HG03378 (cell line): ENCODE data around the gene VARS2.
"Not testable (repeated sequence)": the region's sequence is repeated elsewhere in the genome, so short reads cannot be mapped to it uniquely, and the experiment has no call there.

Source experiments
- ATAC-seq: cut with Tn5 transposase; IDR thresholded peaks from one replicate; pipeline ENCODE4 v1.9.1; 2021; ENCODE audit warnings: mild to moderate bottlenecking, moderate library complexity; ENCODE audit not compliant: unreplicated experiment

The VARS2 gene

DNA sequence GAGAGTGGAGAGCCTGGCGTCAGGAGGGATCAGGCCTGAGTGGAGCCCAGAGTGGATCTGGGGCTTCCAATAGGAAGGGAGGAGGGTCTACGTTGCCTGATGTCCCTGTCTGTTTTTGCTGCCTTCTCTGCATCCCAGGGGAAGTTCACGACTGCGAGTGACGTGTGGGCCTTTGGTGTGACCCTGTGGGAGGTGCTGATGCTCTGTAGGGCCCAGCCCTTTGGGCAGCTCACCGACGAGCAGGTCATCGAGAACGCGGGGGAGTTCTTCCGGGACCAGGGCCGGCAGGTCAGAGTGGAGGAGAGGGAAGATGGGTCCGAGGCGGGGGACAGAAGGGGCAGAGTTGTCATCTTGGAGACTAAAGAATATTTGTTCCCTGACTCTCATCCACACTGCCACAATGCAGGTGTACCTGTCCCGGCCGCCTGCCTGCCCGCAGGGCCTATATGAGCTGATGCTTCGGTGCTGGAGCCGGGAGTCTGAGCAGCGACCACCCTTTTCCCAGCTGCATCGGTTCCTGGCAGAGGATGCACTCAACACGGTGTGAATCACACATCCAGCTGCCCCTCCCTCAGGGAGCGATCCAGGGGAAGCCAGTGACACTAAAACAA, 15.2 kb upstream of the VARS2 start:
- no peak for ATAC-seq

DNA sequence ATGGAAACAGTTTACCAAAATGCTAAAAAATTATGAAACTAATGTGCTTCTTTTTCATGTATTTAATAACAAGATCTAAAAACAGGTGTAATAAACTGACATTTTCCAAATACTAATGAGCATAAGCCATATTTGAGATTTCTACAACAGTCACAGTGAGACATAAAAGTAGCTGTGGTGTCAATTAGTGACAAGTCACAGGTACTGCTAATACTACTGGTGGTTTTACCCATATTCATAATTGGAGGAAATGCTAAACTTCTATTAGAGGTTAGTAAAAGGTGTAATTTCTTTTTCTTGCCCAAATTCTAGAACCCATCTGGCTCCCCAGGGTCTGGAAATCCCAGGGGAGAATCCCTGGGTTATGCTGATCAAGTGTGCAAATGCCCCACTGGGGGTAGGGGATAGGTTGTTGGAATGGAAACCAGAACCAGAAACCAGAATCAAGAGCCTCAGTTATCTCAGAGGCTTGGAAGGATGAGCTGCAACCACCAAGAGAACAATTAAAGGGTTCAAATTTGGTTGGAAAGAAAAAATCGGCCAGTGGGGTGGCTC, 13.1 kb upstream of the VARS2 start:
- no peak for ATAC-seq

DNA sequence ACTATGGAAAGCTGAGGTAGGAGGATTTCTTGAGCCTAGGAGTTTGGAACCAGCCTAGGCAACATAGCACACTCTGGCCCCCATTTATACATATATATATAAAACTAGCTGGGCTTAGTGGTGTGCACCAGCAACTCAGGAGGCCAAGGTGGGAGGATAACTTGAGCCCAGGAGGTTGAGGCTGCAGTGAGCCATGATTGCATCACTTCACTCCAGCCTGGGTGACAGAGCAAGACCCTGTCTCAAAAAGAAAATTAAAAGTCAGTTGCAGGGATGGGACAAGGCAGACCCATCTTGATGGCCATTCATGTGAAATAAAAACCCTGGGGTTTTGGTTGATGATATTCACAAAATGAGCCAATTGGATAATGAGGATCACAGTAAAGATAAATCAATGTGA, 12.6 kb upstream of the VARS2 start:
- ATAC-seq: no peak

DNA sequence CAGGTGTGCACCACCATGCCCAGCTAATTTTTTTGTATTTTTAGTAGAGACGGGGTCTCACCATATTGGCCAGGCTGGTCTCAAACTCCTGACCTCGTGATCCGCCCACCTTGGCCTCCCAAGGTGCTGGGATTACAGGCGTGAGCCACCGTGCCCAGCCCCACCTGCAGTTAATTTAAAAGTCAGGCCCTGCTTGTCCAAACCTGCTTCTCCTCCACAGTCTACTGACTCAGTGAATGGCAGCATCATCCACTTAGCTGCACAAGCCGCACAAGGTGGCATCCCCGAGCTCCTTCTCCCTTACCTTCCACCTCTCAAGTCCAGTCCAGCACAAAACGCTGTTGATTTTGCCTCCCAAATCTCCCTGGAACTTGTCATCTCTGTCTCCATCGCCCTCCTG, 11.8 kb upstream of the VARS2 start:
- not testable (repeated sequence) for ATAC-seq

DNA sequence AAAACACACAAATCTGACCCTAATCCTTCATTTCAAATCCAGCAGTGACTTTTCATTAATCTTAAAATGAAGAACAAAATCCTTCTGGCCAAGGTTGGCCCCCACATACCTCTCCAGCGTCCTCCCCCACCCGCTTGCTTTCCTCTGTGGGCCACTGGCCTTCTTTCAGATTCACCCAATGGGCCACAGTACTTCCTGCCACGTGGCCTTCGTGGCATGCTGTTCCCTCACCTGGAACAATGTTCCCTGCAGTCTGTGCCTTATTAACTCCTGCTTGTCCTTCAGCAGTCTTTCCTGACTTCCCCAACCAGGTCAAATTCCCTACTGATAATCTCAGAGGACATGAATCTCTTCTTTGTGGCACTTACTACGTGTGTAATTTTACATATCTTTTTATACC, 11.3 kb upstream of the VARS2 start:
- ATAC-seq: no peak

DNA sequence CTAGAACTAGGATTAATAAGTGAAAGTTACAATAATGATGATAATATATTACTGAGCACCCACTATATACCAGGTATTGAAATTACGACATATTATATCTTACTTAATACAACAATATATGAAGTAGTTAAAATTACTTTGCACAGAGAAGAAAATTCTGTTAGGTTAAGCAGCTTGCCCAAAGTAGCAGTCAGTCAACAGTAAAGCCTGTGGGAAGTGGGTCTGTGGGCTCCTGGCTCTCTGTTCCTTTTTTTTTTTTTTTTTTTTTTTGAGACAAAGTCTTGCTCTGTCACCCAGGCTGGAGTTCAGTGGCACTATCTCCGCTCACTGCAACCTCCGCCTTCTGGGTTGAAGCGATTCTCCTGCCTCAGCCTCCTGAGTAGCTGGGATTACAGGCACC, 10.8 kb upstream of the VARS2 start:
- ATAC-seq: no peak

DNA sequence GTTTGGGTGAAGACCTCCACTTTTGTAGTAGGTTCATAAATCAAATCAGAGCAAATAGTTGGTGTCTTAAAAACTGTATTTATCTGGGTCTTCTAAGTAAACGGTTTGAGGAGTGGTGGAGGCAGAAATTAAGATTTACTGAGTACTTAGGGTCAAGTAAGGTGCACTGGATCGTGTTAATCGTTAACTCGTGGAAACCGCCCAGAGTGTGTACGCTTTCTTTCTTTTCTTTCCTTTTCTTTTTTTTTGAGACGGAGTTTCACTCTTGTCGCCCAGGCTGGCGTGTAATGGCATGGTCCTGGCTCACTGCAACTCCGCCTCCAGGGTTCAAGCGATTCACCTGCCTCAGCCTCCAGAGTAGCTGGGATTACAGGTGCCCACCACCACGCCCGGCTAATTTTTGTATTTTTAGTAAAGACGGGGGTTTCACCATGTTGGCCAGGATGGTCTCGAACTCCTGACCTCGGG, 6.7 kb upstream of the VARS2 start:
- not testable (repeated sequence) for ATAC-seq

DNA sequence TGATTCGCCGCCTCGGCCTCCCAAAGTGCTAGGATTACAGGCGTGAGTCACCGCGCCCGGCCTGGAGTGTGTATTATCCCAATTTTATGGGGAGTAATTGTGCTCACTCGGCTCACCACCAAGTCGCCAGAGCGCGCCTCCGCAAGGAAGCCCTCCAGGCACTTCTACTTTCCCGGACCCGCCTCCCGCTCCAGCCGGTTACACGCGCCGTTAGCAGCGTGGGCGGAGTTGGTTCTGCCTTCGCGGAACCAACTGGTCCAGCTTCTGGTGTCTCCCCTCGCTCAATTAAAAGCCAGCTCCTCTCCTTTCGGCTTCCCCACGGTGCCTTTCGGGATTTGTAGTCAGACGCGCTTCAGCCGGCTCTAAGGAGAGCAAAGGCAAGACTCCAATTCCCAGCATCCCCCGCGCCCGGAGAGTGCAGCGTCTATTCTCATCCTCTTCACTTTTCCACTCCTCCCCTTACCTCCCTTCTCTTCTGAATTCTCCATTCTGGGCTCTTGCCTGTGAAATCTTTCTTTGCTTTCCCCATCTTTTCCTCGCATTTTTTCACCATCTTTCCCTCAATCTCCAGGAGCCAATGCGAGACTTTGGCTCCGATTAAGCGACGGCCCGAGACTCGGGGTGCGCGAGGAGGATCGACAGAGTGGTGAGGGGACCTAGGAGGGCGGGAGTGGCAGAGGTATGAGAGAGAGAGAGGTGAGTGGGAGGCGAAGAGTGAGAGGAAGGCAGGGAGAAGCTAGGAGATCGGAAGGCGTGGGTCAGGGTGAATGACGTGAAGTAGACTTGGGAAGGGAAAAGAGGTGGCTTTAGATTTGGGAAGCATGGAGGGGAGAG, 6.1 kb upstream of the VARS2 start, which contains the start of gene GTF2H4:
Gene GTF2H4 (plus strand): TSS at position 450 of the 834 bp plus-strand sequence.
- ATAC-seq: peak; percentile 92

DNA sequence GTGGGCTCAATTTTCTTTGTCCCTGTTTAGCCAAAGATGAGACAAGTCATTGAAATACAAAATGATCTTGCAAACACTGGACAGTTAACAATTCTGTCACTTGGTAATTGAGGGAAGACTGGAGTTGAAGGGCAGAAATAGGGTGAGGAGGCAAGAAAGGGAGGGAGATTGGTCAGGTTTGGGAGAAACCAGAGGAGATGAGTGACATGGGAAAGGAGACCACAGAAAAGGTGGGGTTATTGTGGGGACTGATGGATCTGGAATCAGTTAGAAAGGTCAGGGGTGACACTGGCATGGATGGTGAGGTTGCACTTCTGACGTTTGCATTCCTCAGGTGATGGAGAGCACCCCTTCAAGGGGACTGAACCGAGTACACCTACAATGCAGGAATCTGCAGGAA, 5.3 kb upstream of the VARS2 start:
- no peak for ATAC-seq

DNA sequence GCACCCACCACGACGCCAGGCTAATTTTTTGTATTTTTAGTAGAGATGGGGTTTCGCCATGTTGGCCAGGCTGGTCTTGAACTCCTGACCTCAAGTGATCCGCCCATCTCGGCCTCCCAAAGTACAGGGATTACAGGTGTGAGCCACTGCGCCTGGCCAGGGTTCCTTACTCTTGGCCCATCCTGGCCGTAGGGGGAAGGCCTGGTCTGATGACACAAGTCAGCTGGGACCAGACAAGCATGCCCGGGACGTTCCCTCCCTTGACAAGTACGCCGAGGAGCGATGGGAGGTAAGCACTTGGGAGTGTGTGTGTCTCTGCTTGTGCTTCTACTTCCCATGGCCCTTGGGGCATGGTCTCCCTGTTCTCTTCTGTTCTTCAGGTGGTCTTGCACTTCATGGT, 3.6 kb upstream of the VARS2 start:
- ATAC-seq: not testable (repeated sequence)

DNA sequence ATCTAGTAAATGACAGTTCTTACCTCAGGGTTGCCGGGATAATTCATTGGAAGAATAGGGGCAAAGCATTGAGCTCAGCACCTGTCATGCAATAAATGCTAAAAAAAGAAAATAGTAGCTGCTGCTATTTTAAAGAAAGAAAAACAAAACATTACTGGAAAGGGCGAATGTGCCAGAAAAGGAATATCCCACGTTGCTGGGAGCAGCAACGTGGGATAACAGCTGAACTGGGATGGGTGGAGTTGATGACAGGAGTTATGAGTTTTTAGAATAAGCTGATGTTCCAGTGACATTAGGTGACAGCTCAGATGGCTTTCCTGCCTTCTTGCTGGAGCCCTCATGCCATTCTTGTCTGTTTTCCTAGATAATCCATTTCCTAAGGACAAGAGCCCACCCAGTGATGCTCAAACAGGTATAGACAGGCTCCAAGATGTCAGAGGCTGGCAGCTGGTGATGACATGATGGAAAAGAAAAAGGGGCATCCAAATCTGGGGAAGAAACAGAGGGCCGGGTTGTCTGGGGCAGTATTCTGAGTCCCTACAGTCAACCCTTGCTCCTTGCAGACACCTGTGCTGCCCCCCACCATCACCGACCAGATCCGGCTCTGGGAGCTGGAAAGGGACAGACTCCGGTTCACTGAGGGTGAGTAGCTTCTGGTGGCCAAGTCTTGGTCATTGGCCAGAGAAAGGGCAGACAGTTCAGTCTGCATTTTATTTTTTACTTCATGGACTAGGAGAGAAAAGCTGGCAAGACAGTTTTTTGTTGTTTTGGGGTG, 1.1 kb upstream of the VARS2 start:
- ATAC-seq: no peak

DNA sequence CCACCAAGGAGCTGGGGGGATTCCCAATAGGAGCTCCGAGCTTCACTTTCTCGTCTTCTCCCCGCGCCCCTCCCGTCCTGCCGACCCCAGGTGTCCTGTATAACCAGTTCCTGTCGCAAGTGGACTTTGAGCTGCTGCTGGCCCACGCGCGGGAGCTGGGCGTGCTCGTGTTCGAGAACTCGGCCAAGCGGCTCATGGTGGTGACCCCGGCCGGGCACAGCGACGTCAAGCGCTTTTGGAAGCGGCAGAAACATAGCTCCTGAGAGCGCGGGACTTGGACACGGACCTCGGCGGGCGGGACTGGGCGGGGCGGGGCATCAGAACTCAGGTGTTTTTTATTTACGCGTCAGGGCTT, 340 bp upstream of the VARS2 start:
- ATAC-seq: no peak

DNA sequence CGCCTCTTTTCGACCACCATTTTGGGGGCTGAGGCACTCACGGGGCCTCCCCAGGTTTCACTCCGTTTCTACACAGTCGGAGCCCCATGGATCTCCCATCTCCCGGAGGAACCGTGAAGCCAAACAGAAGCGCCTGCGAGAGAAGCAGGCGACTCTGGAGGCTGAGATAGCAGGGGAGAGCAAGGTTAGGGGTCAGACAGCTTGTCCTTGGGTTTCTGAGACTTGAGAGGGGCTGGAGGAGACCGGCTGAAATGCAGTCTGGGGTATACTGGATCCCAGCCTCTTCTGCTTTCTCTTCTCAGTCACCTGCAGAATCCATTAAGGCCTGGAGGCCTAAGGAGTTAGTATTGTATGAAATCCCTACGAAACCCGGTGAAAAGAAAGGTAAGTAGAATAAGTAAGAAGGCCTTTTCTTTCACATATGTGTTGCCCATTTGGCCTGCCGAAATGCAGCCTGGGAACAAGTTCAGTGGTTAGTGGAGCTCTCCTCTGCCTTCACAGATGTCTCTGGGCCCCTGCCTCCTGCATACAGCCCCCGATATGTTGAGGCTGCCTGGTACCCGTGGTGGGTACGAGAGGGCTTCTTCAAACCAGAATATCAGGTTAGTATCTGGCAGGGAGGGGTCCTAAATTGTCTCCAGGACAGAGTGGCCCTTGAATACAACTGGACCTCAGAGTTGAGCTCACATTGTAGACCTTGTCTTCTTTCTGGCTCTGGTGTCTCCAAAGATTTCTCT, 984 bp downstream of the VARS2 start:
- ATAC-seq: no peak

DNA sequence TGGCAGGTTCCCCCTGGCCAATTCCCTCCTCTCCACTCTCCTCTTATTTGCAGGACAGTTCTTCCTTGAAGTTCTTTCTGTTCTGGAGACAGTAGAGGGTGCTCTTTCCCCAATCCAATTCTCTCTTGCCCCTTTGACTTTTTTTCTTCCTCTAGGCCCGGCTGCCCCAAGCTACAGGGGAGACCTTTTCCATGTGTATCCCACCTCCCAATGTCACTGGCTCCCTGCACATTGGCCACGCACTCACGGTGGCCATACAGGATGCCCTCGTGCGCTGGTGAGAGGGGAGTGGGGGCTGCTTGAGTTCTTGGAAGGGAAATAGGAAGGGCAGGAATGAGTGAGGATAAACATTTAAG, 1.5 kb downstream of the VARS2 start:
- no peak for ATAC-seq

DNA sequence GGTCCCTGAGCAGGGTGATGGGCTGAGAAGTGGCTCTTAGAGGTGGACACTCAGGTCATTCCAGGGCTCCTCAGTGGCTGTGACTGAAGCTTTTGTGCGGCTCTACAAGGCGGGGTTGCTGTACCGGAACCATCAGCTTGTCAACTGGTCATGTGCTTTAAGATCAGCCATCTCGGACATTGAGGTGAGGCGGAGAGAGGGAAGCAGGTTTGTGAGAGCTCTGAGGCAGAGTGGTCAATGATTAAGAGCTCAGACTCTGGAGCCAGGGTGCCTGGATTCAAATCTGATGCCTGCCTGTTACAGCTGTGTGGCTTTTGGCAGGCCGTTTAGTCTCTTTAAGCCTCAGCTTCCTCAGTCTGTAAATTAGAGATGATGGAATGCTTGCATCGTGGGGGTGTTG, 3.0 kb downstream of the VARS2 start:
- ATAC-seq: no peak

DNA sequence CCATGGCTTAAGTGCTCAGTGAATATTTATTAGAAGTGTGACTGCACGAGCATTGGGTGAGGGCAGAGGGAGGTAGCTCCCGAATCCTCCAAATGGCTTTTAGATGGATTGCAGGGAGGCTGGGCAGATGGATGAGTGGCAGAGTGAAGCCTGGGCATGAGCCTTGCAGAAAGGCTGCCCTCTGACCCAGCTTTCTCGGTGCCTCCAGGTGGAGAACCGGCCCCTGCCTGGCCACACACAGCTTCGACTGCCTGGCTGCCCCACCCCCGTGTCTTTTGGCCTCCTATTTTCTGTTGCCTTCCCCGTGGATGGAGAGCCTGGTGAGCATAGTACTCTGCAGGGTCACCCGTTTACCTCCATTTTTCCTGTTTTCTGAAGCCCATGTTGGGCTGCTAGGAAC, 3.4 kb downstream of the VARS2 start:
- no peak for ATAC-seq

DNA sequence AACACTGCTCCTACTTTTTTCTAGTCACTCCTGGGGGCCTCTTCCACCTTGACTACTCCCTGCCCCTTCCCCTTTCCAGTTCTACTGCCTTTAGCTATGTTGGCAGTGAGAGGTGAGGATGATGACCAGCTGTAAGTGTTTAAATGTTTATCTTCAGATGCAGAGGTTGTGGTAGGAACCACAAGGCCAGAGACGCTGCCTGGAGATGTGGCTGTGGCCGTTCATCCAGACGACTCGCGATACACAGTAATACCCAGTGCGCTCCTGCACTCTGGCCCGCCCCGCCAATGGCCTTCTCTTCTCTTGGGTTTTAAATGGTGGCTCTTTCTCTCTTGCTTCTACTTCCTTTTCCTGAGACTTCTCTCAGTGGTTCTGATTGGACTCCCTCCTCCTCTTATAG, 4.6 kb downstream of the VARS2 start:
- ATAC-seq: no peak

DNA sequence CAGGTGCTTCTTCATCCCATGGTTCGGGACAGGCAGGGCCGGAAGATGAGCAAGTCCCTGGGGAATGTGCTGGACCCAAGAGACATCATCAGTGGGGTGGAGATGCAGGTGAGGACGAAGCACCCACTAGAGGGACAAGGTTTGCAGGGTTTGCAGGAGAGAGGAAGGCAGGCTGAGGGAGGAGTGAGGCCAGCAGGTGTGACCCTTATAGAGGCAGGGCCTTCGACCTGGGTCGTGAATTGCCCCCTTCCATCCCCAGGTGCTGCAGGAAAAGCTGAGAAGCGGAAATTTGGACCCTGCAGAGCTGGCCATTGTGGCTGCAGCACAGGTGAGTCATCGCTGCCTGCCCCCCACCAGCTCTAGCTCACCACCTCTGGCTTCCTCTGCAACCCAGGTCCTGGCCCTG, 8.4 kb downstream of the VARS2 start:
- ATAC-seq: no peak

DNA sequence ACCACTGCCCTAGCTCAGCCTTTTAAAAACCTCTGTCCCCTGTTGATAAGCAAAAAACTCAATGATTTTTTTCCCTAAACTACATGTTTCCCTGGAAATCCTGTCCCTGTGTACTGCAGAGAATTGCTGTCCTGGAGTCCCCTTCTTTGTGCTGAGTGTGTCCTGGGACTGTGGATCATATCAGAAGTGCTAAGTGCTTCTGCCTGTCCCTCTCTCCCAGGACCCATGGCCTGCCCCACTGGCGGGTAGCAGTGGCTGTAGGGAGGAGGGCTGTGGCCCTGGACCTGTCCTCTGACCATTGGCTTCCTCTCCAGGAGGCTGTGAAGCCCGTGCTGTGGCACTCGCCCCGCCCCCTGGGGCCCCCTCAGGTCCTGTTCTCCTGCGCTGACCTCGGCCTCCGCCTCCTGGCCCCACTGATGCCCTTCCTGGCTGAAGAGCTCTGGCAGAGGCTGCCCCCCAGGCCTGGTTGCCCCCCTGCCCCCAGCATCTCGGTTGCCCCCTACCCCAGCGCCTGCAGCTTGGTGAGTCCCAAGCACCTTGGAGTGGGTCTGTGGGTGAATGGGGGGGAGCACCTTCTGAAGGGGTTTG, 10.1 kb downstream of the VARS2 start:
- ATAC-seq: not testable (repeated sequence)

DNA sequence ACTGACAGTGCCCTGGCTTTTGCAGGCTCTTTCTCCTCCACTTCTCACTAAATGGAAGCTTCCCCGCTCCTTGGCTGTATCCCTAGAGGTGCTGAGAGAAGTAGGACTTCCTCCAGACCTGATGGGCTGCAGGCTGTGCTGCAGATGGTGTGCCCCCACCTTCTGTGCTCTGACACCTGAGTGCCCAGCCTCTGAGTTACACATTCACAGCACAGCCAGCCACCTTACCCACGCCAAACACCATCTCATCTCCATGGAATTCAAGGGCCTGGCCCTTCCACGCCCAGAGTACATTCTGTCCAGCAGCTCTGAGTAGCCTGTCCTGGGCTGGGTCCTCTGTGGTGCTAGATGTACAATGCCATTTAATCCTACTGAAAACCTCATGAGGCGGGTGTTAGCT, 12.6 kb downstream of the VARS2 start:
- no peak for ATAC-seq
